Globus pallidus (tissue), 1 donor: ENCODE results near the gene THUMPD2.
"Not testable (repeated sequence)": the region's sequence is repeated elsewhere in the genome, so short reads cannot be mapped to it uniquely, and the experiment has no call there.

Experiments
- DNase-seq: peaks from one replicate; pipeline ENCODE4 v3.0.0-alpha.2; 2015; ENCODE audit warnings: low spot score

THUMPD2 gene, protein sequence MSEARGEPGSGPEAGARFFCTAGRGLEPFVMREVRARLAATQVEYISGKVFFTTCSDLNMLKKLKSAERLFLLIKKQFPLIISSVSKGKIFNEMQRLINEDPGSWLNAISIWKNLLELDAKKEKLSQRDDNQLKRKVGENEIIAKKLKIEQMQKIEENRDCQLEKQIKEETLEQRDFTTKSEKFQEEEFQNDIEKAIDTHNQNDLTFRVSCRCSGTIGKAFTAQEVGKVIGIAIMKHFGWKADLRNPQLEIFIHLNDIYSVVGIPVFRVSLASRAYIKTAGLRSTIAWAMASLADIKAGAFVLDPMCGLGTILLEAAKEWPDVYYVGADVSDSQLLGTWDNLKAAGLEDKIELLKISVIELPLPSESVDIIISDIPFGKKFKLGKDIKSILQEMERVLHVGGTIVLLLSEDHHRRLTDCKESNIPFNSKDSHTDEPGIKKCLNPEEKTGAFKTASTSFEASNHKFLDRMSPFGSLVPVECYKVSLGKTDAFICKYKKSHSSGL

DNA sequence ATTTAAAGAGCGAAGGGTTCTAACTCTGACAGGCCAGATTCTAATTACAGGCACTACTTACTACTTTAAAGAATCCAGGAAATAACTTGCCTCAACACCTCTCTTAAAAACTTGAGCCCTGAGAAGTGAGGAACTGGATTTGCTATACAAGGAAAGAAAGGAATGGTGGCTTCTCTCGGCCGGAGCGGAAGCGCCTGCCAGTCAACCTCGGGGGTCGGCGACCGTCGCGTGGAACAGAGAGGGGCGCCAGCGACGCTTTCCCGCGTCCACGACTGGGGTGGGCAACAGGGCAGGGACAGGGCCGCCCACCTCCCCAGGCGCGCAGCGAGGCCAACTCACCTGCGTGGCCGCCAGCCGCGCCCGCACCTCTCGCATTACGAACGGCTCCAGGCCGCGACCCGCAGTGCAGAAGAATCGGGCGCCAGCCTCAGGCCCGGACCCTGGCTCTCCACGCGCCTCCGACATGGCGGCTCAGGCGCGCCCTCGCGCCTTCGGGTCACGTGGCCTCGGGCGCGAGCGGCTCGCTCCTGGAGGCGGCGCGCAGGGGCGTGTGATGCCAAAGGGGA, at the start of gene THUMPD2:
Gene THUMPD2, minus strand, starts transcription at position 484 of the 566 bp plus-strand sequence. Its CDS starts 19 bp downstream, at position 465.
- DNase-seq = peak; percentile 49

DNA sequence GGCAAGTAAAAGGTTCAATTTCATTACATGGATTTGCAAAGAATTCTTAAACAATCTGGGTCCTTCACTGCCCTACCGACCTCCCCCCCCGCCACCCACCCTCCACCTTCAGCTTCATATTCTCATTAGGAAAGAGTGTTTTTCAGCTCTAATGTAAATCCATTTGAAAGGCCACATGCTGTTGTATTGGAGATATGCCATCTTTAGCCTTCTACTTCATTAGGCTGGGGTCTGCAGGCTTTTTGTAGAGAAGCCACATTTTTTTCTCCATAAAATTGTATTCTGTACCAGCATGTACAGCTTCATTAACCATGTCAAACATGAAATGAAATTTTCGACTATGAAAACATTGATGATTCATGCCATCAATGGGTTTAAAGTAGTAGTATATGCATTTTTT, 42.8 kb upstream of the THUMPD2 start:
- no peak for DNase-seq

DNA sequence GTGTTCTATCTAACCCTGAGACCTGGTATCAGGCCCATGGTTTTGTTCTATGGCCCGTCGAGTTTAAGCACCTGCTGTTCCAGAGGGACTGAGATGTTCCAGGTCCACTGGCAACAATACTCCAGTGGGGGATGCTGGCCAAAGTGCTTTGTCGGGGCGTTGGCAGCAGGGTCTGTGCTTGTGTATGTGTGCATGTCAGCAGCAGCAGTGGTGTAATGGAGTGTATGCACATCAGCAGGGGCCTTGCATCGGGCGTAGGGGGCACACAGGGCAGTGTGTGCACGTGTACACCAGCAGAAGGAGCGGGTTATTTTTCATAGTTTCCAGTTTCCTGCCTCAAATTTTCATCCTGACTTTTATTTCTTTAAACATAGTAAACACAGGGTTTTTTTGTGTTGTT, 37.8 kb upstream of the THUMPD2 start:
- no peak for DNase-seq

DNA sequence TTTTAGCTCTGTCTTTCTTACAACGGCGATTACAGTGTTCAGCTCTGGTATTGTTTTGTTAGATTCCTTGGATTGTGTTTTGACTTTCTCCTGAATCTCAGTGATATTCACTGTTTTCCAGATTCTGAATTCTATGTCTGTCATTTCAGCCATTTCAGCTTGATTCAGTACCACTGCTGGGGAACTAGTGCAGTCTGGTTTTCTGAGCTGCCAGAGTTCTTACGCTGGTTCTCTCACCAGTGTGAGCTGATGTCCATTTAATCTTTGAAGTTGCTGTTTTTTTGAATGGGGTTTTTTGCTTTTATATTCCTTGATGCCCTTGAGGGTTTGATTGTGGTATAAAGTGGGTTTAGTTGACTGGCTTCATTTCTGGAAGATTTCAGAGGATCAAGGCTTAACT, 37.4 kb upstream of the THUMPD2 start:
- no peak for DNase-seq

DNA sequence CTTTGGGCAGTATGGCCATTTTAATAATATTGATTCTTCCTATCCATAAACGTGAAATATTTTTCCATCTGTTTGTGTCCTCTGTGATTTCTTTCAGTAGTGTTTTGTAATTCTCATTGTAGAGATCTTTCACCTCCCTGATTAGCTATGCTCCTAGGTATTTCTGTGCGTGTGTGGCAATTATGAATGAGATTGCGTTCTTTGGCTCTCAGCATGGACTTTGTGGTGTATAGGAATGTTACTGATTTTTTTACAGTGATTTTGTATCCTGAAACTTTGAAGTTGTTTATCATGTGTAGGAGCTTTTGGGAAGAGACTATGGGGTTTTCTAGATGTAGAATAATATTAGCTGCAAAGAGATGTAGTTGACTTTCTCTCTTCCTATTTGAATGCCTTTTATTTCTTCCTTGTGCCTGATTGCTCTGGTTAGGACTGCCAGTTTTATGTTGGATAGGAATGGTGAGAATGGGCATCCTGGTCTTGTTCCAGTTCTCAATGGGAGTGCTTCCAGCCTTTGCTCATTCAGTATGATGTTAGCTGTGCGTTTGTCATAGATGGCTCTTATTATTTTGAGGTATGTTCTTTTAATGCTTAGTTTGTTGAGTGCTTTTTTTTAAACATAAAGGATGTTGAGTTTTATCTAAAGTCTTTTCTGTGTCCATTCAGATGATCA, 27.0 kb upstream of the THUMPD2 start:
- DNase-seq = no peak

DNA sequence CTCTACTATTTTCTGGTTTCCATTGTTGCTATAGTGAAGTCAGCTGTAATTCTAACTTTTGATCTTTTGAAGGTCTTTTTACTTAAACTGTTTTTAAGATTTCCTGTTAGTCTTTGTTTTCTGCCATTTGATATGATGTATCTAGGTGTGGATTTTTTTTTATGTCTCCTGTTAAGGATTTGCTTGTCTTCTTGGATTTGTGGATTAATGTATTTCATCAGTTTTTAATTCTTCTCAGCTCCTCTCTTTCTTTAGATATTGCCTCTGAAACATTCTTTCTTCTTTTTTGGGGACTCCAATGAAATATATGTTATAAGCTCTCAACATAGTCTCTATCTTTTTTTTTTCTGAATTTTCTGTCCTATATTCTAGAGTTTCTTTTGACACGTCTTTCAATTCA, 24.8 kb upstream of the THUMPD2 start:
- no peak for DNase-seq

DNA sequence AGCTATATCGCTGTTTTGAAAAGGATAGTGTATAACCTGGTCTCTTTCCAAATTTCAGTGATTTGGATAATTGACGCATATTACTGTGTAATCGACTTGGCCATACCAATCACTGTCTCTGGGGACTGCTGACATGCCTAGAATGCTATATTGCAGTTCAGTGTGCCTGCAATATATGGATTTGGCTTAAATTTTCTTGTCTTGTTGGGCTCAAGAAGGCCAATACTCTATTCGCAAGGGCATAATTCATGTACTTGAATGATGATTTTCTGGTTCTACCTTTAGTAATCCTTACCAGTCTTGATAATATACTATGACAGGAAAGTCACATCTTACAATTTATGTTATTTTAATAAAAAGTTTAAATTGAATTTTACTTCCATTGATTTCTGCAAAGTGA, 21.7 kb upstream of the THUMPD2 start:
- DNase-seq = no peak

DNA sequence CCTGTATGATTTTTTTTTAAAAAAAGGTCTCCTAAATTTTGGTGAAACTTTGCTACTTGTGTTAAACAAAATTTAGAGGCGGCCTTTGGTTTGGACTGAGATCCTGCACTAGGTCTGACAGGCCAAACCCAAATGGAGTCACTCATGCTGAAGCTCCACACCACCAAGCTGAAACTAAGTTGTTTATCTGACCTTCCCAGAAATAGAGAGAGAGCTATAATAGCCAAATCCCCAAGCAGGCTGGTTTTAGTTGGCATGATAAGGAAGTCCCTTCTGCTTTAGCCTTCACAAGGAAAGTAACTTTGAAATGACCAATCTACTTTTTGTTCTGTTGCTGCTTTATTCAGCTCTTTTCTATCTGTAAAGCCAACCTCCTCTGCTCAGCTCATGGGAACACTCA, 17.1 kb upstream of the THUMPD2 start:
- no peak for DNase-seq

DNA sequence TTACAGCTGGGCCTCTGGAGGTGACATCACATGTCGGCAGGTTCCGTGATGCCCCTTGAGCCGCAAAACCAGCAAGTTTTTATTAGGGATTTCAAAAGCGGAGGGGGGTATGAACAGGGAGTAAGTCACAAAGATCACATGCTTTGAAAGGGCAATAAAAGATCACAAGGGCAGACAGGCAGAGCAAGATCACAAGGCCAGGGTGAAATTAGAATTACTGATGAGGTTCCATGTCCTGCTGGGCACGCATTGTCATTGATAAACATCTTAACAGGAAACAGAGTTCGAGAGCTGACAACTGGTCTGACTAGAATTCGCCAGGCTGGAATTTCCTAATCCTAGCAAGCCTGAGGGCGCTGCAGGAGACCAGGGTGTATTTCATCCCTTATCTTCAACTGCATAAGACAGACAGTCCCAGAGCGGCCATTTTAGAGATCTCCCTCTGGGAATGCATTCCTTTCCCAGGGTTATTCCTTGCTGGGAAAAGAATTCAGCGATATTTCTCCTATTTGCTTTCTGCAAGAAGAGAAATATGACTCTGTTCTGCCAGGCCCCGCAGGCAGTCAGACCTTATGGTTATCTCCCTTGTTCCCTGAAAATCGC, 11.3 kb upstream of the THUMPD2 start:
- DNase-seq = not testable (repeated sequence)

DNA sequence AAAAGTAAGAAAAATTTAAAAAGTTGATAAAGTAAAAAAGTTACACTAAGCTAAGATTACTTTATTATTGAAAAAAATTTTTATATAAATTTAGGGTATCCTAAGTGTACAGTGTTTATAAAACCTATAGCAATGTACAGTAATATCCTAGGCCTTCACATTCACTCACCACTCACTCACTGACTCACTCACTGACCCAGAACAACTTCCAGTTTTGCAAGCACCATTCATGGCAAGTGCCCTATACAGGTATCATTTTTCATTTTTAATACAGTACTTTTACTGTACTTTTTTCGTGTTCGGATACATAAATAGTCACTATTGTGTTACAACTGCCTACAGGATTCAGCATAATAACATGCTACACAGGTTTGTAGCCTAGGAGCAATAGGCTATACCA, 8.9 kb upstream of the THUMPD2 start:
- no peak for DNase-seq

DNA sequence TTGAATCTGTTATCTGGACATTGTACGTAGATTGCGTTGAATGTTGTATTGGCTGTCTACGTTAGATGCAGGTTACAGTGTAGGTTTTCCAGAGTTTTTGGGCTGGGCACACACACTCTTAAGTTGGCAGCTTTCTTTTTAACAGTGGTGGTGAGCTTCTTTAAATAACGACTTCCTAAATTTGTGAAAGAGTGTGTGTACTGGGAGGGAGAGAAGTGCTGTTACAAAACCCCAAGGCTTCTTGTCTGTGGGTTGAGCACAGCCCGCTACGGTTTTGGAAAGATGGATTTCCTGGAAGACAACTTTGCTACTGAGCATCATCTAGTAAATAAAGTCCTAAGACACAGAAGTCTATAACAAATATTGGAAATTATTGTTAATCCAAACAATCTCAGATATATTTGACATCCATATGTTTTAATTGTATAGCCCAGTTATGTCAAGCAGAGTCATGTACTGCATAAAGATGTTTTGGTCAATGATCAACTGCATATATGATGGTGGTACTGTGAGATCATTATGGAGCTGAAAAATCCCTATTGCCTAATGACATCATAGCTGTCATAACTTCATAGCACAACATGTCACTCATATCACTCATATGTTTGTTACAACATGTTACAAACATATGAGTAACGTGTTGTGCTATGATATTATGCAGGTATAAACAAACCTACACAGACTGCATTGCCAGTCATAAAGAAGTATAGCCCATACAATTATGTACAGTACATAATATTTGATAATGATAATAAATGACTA, 7.9 kb upstream of the THUMPD2 start:
- no peak for DNase-seq

DNA sequence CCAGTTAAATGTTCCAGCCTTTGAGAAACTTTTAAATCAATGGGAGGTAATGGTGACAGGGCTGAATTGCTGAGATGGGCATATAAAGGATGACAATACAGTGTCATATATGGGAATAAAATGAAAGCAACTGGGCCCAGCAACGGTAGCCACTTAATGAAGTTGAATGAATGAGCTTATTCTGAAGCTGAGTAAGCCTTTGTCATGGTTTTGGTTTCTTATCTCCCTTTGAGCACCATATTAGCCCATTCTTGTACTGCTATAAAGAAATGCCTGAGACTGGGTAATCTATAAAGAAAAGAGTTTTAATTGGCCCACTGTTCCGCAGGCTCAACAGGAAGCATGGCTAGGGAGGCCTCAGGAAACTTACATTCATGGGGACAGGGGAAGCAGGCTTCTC, 3.5 kb upstream of the THUMPD2 start:
- DNase-seq = no peak

DNA sequence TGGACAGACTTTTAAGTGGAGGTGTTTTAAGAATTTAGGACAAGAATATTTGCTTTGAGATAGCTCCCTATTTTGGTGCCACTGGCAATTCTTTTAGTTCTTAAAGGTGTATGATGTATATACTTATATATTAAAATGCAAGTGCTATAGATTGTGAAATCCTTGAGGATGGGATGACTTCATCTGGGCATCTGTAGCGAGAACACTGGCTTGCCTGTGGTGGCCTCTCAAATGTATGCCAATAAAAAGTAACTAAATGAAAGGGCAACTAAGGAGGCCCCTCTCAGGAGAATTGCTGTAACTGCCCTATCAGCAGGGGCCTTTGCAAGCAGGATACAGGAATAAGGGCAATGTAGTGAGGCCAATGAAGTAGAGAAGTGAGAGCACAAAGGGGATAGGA, 2.6 kb upstream of the THUMPD2 start:
- DNase-seq = no peak

DNA sequence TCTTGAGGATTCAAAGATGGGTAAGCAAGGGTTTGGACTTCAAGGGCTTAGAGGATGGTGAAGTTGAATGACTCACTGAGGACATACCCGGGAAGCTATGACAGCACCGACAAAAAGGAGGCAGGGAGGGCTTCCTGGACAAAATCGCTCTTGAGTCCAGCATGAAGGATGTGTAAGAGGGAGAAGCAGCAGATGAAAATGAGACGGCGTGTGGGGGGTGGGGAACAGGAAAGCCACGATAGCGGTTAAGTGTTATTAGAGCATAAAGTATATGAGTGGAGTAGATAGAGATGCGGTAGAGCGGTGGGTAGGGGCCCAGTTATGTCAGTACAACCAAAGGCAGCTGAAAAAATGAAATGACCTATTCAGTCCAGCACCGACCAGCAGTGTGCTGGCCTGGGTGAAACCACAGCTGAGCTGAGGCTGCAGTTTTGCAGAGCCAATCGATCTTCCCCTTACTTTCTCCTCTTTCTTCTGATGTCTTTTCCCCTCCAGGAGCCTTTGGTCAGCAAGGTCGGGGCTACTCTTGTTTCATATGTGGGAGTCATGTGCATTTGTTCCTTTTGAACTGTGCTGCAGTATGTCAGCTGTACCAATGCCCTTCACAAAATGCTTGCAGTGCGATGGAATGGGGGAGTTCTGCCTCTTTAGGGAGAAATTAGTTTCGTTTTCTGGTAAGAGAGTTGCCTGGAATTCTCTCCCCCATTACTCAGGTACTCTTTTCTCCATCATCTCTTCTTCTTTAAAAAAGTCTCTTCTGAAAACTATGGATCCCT, 2.0 kb upstream of the THUMPD2 start:
- DNase-seq = no peak

DNA sequence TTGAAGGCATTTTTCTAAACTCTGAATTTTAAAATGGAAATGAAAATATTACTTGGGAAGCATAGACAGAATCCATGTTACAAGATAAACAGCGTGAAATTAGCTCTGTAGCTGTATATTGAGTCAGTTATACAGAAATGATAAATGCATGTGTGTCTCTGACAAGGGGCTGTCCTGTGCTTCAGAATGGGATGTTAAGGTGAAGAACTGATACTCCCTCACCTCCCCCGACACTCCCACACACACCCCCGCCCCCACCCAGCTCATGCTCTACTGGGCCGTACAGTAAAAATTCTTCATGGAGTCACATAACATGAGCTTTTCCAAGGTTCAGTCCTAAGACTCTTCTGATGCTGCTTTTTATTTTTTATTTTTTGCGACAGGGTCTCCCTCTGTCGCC, 869 bp upstream of the THUMPD2 start:
- DNase-seq = no peak

DNA sequence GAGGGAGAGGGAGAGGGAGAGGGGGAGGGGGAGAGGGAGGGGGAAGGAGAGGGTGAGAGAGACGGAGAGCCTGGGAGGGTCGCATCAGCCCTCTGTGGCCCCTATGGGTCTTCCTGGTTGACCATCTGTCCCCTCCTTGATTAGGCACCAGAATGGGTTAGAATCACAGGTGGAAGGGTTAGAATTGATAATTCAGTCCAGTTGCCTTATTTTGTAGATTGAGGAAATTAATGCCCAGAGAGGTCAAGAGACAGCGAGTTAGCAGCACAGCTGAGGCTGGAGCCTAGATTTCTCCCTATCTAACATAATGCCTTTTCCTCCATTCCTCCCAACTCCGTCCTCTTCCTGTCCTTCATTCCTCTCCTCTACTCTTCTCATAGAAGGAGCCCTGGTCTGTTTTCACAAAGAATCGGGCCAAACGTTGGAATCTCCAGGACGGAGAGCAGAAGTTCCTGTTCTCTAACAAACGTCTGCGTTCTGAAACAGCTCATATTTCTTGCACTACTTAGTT, 338 bp upstream of the THUMPD2 start:
- no peak for DNase-seq

DNA sequence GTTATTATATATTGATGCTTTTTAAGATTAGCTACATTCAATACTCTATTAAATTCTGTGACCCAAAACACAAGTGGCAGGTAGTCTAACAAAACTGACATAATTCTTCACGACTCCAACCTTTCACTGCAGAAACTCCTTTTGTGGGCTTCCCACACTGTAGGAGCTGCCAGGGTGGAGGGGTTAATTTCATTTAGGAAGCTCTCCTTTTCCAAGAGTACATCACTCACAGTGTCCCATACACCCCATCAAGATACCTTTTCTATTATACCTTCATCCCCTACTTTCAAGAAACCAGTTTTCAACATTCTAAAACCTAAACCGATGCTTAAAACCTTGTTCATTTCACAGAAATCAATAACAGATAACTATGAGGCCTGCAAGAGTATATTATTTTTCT, 825 bp downstream of the THUMPD2 start:
- no peak for DNase-seq

DNA sequence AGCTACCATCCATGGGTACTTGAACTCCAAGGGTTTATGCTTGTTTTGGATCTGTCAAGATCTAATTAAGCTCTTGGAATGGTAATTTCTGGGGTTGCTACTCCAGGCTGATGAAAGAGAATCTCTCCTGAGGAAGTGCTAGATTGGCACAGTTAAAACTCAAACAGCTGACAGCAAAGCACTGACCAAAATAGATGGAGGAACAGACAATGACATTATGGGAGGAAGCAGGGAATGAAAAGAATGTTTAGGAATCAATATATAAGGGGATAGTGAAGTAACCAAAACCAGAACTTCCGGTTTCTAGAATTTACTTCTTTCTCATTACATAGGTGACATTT, 6.3 kb downstream of the THUMPD2 start:
- no peak for DNase-seq

DNA sequence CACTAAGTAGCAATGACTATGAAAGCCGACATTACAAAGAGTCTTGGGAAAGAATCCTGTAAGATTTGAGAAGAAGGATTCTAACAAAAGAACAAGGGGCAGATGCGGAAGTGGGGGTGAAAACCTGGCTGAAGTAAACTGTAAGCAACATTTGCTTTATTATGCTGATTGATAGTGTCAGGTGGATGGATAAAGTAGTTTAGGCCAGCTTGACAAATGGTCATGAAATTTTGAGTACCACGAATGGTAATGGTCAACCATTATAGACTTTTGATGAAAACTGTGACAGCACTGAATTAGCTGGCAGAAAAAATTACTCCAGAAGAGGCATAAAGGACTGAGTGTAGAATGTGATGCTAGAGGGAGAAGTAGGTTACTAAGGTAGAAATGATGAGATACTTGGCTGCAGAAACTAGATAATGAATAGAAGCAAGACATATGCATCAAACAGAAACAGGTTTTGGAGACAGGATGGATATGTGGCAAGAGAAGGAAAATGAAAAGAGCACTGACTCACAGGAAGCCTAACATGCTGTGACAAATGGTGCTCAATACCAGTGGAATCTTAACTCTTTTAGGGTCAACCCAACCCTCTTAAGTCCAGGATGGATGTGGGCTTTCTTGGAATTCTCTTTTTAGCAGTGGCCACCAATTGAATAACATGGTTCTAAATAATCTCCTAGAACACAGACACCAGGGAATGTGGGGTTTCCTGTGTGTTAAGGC, 6.8 kb downstream of the THUMPD2 start:
- DNase-seq = no peak

DNA sequence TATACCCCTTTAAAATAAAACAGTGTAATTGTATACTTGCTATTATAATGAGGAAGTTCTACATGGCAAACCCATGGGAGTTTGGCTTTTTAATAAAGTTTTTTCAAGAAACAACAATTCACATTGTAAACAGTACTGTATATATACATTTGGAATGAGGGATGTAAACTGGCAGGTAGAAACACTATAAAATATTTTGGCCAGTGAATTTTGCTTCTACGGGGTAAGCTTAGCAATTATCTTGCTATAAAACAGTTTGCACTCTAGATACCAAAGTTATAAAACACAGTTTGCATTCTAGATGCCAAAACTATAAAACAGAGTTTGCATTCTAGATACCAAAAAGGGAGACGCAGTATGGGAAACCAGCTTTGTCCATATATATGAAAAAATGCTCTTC, 16.6 kb downstream of the THUMPD2 start:
- DNase-seq = no peak
